Measurements from ENCODE around the gene BTF3. TPM values are rescaled to one million over a fixed set of nuclear protein-coding genes. Genes with fewer than 3 reads are reported as not detected.
A peak's percentile ranks its signal among the peaks of the same experiment; 100 is the strongest.

Gene BTF3
- polyA plus RNA-seq, 3 donors = 486 to 559 (median 512) TPM

DNA sequence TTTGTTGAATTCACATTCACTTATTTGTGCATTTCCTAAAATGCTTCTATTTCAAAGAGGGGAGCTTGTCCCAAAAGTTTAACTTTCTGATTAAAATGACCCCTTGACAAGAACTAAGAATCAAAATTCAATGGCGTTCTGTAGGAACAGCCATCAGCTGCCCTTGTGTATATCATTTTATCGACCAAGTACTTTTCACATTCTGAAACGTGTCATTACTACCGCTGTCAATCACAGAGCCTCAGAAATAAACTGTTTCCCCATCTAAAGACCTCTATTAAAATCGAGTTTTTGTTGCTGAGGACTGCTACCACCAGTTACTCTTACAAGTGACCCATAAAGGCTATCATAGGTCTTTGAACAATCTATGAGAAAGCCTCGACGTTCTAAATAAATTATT lies 48.1 kb upstream of the BTF3 start:
- TF ChIP-seq CTCF (IDR thresholded peaks at IDR 0.05) = no peak
- peak overlapping the region; percentile 90 for H3K4me2 ChIP-seq (replicated peaks; ENCODE audit: extremely low read depth, low read length, poor library complexity, severe bottlenecking)
- no peak overlapping the region for H3K9ac ChIP-seq (ENCODE audit: insufficient read depth, low read length, poor library complexity, severe bottlenecking)
- no peak for DNase-seq
- Mint-ChIP-seq H3K9me3 (peaks cover 3 to 47% (median 32%) of the 10 kb centered on the region in 7 donors), H3K4me1 (peaks cover 26% of the 10 kb centered on the region), H3K27me3 (ENCODE audit: low read depth in 3 of 3) (peaks cover 80 to 88% (median 83%) of the 10 kb centered on the region in 3 donors), H3K36me3 (peaks cover 12 to 17% of the 10 kb centered on the region in 2 donors), H3K4me3 (peak overlapping the region in 1 of 2 donors; percentile 91), H3K27ac (no peak overlapping the region)
- H3K4me1 ChIP-seq (ENCODE audit: control insufficient read depth in 1 of 2, insufficient read depth in 2 of 2, low read length in 2 of 2) = peaks cover 24 to 30% of the 10 kb centered on the region in 2 donors
- intact Hi-C loops (cut with micrococcal nuclease) = loop anchor here in 1 of 2 donors (5.0 kb wide), 1 partner anchor 233 kb away; no protein-coding TSS in a partner anchor
- H3K9me3 ChIP-seq (replicated peaks in 1 of 2; ENCODE audit: control insufficient read depth in 1 of 2, insufficient read depth in 1 of 2, low read length in 2 of 2) = peaks cover 9 to 51% of the 10 kb centered on the region in 2 donors
- peaks cover 79 to 88% of the 10 kb centered on the region in 2 donors for H3K27me3 ChIP-seq (ENCODE audit: control insufficient read depth in 2 of 2, insufficient read depth in 2 of 2, low read length in 2 of 2)
- WGBS (ENCODE audit: insufficient coverage) = 8% methylated on average over 5 of the region's 7 CpGs
- no peaks in the 10 kb centered on the region for H4K20me1 ChIP-seq (ENCODE audit: insufficient read depth, low read length)
- no peaks in the 10 kb centered on the region for H3K79me2 ChIP-seq (ENCODE audit: insufficient read depth, low read length)
- H3K4me3 ChIP-seq (replicated peaks in 1 of 3; ENCODE audit: low read depth in 2 of 3, low read length in 3 of 3) = no peak overlapping the region
- no peak overlapping the region for H2AFZ ChIP-seq (ENCODE audit: insufficient read depth, low read depth, low read length, poor library complexity, severe bottlenecking)
- no peaks in the 10 kb centered on the region for H3K36me3 ChIP-seq (replicated peaks in 1 of 2; ENCODE audit: control insufficient read depth in 1 of 2, insufficient read depth in 2 of 2, low read length in 2 of 2)
- no peak overlapping the region for H3K27ac ChIP-seq (ENCODE audit: low read depth in 1 of 2, low read length in 2 of 2)

DNA sequence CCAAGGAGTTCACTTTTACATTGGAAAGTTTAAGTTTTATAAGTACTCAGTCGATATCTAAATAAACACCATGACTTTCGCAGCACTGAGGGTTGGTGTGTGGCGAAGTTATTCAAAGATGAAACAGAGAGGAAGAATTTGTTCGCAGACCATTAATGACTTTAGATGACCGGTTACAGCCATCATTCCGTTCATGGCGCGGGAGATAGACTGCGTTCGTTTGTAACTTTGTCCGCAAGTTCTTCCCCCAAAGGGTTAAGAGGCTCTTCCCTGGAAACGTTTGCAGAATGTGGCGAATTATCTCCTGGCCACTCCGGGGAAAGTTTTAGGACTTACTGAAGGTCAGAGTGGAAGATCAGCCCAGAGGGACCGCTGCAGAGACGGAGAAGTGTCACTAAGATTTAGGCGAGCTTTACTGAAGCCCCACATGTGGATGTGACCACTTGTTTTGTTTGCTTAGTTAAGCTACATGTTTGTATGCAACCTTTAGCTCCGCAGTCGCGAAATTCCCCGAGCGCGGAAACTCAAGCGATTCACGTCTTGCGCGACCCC lies 47.5 kb upstream of the BTF3 start:
- no peak for DNase-seq
- peak overlapping the region; percentile 56 for H2AFZ ChIP-seq (ENCODE audit: insufficient read depth, low read depth, low read length, poor library complexity, severe bottlenecking)

More for the DNA sequence above, 47.5 kb upstream of the BTF3 start:
- intact Hi-C loops (cut with micrococcal nuclease) = loop anchor here in 1 of 2 donors (5.0 kb wide), 1 partner anchor 233 kb away; no protein-coding TSS in a partner anchor
- 7% methylated on average over 23 of the region's 27 CpGs for WGBS (ENCODE audit: insufficient coverage)
- Histone ChIP-seq H3K27me3 (ENCODE audit: control insufficient read depth in 2 of 2, insufficient read depth in 2 of 2, low read length in 2 of 2) (peaks cover 76 to 88% of the 10 kb centered on the region in 2 donors), H3K9me3 (replicated peaks in 1 of 2; ENCODE audit: control insufficient read depth in 1 of 2, insufficient read depth in 1 of 2, low read length in 2 of 2) (peaks cover 9 to 50% of the 10 kb centered on the region in 2 donors), H3K27ac (ENCODE audit: low read depth in 1 of 2, low read length in 2 of 2) (no peak overlapping the region), H3K4me1 (ENCODE audit: control insufficient read depth in 1 of 2, insufficient read depth in 2 of 2, low read length in 2 of 2) (peaks cover 24 to 30% of the 10 kb centered on the region in 2 donors), H3K4me3 (replicated peaks in 1 of 3; ENCODE audit: low read depth in 2 of 3, low read length in 3 of 3) (no peak overlapping the region), H3K9ac (ENCODE audit: insufficient read depth, low read length, poor library complexity, severe bottlenecking) (no peak overlapping the region), H4K20me1 (ENCODE audit: insufficient read depth, low read length) (no peaks in the 10 kb centered on the region), H3K4me2 (replicated peaks; ENCODE audit: extremely low read depth, low read length, poor library complexity, severe bottlenecking) (peak overlapping the region; percentile 39), H3K36me3 (replicated peaks in 1 of 2; ENCODE audit: control insufficient read depth in 1 of 2, insufficient read depth in 2 of 2, low read length in 2 of 2) (no peaks in the 10 kb centered on the region), H3K79me2 (ENCODE audit: insufficient read depth, low read length) (no peaks in the 10 kb centered on the region)
- Mint-ChIP-seq H3K4me3 (peak overlapping the region in 1 of 2 donors; percentile 91), H3K9me3 (peaks cover 3 to 46% (median 32%) of the 10 kb centered on the region in 7 donors), H3K4me1 (peaks cover 26% of the 10 kb centered on the region), H3K27ac (no peak overlapping the region), H3K27me3 (ENCODE audit: low read depth in 3 of 3) (peaks cover 78 to 88% (median 80%) of the 10 kb centered on the region in 3 donors), H3K36me3 (peaks cover 12 to 17% of the 10 kb centered on the region in 2 donors)
- TF ChIP-seq CTCF (IDR thresholded peaks at IDR 0.05) = no peak

Data from CD14-positive monocyte (primary cell).